Pulmonary artery endothelial cell (primary cell): ENCODE measurements around the gene ISX. TPM values are rescaled to one million over a fixed set of nuclear protein-coding genes. Genes with fewer than 3 reads are reported as not detected.

Source experiments
- DNase-seq: peaks from one replicate; pipeline ENCODE4 v3.0.0-alpha.2; 2011; ENCODE audit warnings: low read depth, low spot score
- total RNA-seq: library from RNA; depleted of rRNA; stranded (reverse); fragments of >200 nt; gene quantifications from 2 replicates; pipeline ENCODE4 v1.2.3, GENCODE V29; 2014

Gene ISX
- total RNA-seq, 1 donor from 2014 or later: not detected

DNA sequence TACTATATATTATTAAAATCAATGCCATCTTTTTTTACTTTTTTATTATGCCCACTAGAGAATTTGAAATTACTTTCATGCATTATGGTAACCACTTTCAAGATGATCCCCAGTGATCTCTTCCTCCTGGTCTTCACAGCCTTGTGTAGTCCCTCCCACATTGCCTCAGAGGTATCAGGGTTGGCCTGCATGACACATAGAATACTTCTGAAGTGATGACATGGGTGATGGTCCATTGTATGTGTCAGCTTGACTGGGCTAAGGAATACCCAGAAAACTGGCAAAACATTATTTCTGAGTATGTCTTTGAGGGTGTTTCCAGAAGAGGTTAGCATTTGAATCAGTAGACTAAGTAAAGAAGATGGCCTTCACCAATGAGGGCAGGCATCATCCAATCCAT lies 14.2 kb upstream of the ISX start:
- no peak for DNase-seq

- DNase-seq: no peak
Measured at GRCh38 chr22:35053060-35053835, 12.7 kb upstream of the ISX start.

- no peak for DNase-seq
Measured at GRCh38 chr22:35054064-35054463, 11.9 kb upstream of the ISX start.

GRCh38 chr22:35056486-35056885 lies 9.5 kb upstream of the ISX start:
- no peak for DNase-seq

DNA sequence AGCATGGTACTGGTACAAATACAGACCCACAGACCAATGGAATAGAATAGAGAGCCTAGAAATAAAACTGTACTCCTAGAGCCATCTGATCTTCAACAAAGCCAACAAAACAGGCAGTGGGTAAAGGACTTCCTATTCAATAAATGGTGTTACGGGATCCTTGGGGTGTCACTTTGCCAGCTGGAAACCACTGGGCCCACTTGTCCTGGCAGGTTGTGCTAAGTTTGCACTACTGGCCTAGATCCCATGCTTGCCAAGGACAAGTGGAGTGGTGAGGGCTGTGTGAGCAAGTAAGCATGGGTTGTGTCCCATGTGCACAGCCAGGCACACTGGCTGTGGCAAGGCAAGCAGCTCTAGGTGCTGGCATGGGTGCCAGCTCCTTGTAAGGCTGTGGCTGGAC lies 8.8 kb upstream of the ISX start:
- DNase-seq: no peak

DNA sequence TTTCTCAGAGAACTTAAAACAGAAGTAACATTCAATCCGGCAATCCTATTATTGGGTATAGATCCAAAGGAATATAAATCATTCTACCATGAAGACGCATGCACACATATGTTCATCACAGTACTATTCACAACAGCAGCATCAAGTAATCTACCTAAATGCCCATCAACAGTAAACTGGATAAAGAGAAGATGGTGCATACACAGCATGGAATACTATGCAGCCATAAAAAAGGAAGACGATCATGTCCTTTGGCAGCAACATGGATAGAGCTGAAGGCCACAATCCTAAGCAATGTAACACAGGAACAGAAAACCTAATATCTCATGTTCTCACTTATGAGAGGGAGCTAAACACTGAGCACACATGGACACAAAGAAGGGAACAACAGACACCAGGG lies 6.3 kb upstream of the ISX start:
- no peak for DNase-seq

DNA sequence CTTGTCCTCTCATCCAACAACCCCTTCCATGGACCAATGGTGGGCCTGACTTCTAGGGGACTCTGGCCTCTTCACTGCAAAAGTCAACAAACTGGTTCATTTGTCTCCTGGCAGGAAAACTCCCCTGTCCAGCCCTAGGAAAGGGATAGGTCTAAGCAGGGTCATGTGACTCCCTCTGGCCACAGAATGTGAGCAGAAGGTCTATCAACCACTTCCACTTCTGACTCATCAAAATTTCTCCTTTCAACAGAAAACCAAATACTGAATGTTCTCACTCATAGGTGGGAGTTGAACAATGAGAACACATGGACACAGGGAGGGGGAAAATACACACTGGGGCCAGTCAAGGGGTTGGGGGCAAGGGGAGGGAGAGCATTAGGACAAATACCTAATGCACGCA lies 1.3 kb upstream of the ISX start:
- DNase-seq: no peak

- DNase-seq: no peak
Measured at GRCh38 chr22:35065183-35065582, 775 bp upstream of the ISX start.

GRCh38 chr22:35066768-35067167 lies 810 bp downstream of the ISX start:
- no peak for DNase-seq

DNA sequence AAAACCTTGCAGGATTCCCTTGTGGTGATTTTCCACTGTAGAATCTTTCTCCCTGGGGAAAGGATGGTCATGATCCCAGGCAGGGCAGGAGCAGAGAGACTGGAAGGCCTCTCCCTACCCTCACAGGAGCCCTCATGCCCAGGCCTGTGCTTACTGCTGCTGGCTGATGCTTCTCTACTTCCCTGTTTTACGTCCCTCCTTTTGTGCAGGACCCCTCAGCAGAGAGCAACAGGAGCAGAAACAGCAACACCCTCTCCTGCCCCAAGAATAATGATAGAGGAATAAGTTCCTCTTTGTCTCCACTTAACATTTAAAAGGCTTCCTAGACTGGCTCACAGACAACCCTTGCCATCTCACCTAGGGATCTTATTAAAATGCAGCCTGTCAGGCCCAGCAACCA lies 3.6 kb downstream of the ISX start:
- no peak for DNase-seq

DNA sequence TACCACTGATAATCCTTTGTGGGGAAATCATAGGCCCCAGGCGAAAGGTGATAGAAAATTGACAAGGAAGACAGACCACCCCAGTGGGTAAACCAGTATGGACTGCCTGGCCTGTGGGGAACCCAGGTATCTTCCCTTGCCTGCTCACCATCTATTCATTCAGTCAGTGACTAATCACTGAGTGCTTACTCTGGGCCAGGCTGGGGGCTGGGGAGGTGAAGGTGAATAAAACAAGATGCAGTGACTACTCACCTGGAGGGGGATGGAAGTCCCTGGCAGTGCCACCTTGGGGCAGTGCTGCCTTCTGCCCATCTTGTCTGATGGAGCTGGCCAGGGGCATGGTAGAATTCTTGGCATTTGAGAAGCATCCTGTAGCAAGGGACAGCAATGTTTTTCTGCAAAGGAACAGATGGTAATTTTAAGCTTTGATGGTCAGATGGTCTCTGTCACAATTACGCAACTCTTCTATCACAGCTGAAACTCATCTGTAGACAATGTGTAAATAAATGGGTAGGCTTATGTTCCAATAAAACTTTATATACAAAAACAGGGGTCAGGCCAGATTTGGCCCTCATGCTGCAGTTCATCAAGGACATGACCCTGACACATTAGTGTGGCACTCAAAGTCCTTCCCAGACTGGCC lies 4.6 kb downstream of the ISX start:
- DNase-seq: no peak

GRCh38 chr22:35071784-35072183 lies 5.8 kb downstream of the ISX start:
- DNase-seq: no peak

GRCh38 chr22:35072925-35073324 lies 7.0 kb downstream of the ISX start:
- DNase-seq: no peak

- no peak for DNase-seq
Measured at GRCh38 chr22:35074583-35074982, 8.6 kb downstream of the ISX start.

DNA sequence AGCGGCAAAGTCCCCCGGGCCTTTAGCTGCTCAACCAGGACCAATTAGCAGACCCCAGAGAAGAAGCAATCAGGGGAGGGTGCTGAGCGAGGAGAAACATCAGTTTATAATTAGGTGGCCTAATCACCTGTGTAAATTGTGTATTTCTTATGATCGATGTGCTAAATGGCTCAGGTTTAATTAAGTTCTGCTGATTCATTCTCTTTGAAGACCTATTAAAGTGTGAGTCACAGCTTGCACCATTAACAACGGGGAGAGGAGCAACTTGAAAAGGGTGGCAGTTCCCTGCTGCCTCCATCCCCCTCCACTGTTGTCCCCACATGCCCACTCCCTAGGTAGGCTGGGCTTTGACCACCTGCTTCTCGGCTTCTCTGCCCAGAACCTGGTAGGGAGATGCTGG lies 10.7 kb downstream of the ISX start:
- no peak for DNase-seq

DNA sequence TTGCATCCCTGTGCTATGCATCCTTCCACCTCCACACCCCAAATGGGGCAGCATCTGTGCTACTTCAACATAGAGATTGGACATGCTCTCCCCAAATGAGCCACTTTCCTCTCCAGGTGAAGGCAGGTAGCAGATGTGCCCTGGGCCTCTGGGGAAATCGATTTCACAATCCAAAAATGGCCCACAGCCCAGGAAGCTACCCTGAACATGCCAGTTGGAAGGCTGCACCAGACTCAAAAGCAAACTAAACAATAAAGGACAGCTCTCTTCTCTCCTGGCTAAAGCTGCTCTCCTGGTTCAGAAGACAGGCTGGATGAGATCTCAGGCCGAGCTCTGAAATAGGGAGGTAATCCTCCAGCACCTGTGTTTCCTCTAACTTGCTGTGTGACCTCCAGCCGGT lies 19.7 kb downstream of the ISX start:
- no peak for DNase-seq

- no peak for DNase-seq
Measured at GRCh38 chr22:35089139-35089538, 23.2 kb downstream of the ISX start.

GRCh38 chr22:35092406-35092805 lies 26.4 kb downstream of the ISX start:
- DNase-seq: no peak

- DNase-seq: no peak
Measured at GRCh38 chr22:35098921-35099320, 33.0 kb downstream of the ISX start.

DNA sequence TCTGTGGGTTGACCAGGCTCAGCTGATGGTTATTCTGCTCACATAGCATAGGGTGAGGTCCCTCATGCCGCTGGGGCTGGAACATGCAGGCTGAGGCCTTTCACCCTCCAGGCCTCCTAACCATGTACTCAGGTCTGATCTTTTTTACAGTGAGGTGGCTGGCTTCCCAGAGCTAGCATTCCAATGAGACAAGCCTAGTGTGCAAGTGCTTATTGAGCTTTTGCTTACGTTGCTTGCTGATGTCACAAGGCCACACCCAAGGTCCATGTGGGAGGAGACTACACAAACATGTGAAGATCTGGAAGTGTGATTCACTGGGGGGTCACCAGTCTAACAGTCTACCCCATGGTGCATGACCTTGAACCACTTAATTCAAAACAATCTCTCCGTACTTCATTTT lies 33.9 kb downstream of the ISX start:
- no peak for DNase-seq

- no peak for DNase-seq
Measured at GRCh38 chr22:35102663-35103062, 36.7 kb downstream of the ISX start.

- no peak for DNase-seq
Measured at GRCh38 chr22:35103761-35104160, 37.8 kb downstream of the ISX start.

GRCh38 chr22:35104491-35104890 lies 38.5 kb downstream of the ISX start:
- DNase-seq: no peak
